BLaER1 (cell line): ENCODE data around the gene ZNF217.

Source experiments
- H3K27ac ChIP-seq: shearing (Covaris generic); formaldehyde crosslinking; 2 replicates; pipeline ENCODE4 v1.8.1; 2022
- H3K27me3 ChIP-seq: shearing (Covaris generic); formaldehyde crosslinking; 2 replicates; pipeline ENCODE4 v1.8.1; 2022
- H3K36me3 ChIP-seq: shearing (Covaris generic); formaldehyde crosslinking; 2 replicates; pipeline ENCODE4 v1.8.1; 2022
- H3K4me1 ChIP-seq: shearing (Covaris generic); formaldehyde crosslinking; 2 replicates; pipeline ENCODE4 v1.8.1; 2022
- H3K4me2 ChIP-seq: shearing (Covaris generic); formaldehyde crosslinking; 2 replicates; pipeline ENCODE4 v1.8.1; 2022
- H3K4me3 ChIP-seq: shearing (Covaris generic); formaldehyde crosslinking; 2 replicates; pipeline ENCODE4 v1.8.1; 2022
- H3K9ac ChIP-seq: shearing (Covaris generic); formaldehyde crosslinking; 2 replicates; pipeline ENCODE4 v1.8.1; 2022
- H3K9me3 ChIP-seq: shearing (Covaris generic); formaldehyde crosslinking; 2 replicates; pipeline ENCODE4 v1.8.1; 2022
- H4K20me1 ChIP-seq: shearing (Covaris generic); formaldehyde crosslinking; 2 replicates; pipeline ENCODE4 v1.8.1; 2022
- Cebpa-rat ChIP-seq: shearing (Covaris generic); IDR thresholded peaks from 2 replicates; pipeline ENCODE4 v1.8.1; 2022

ZNF217 gene

GRCh38 chr20:53575481-53576194 is 18.0 kb downstream of the ZNF217 start:
- Histone ChIP-seq H3K4me3 (no peak overlapping the region), H3K4me2 (peak overlapping the region; percentile 77), H3K36me3 (peaks cover 92% of the 10 kb centered on the region), H3K9ac (no peak overlapping the region; the same call in 1 of the 2 replicates), H3K27ac (peak overlapping the region; percentile 57), H4K20me1 (peaks cover 100% of the 10 kb centered on the region), H3K9me3 (no peaks in the 10 kb centered on the region), H3K27me3 (no peaks in the 10 kb centered on the region), H3K4me1 (peaks cover 69% of the 10 kb centered on the region)
- no peak for TF ChIP-seq Cebpa-rat

GRCh38 chr20:53574819-53575218 is 18.8 kb downstream of the ZNF217 start:
- Histone ChIP-seq H3K4me3 (peak overlapping the region; percentile 39; the same call in 1 of the 2 replicates), H3K4me2 (peak overlapping the region; percentile 77), H3K36me3 (peaks cover 92% of the 10 kb centered on the region), H3K4me1 (peaks cover 66% of the 10 kb centered on the region), H3K9ac (peak overlapping the region; percentile 52; the same call in 1 of the 2 replicates), H4K20me1 (peaks cover 100% of the 10 kb centered on the region), H3K27ac (peak overlapping the region; percentile 57), H3K27me3 (no peaks in the 10 kb centered on the region), H3K9me3 (no peaks in the 10 kb centered on the region)
- no peak for TF ChIP-seq Cebpa-rat

- peak overlapping the region; percentile 52; the same call in 1 of the 2 replicates for H3K9ac ChIP-seq
- H4K20me1 ChIP-seq: peaks cover 100% of the 10 kb centered on the region
- no peaks in the 10 kb centered on the region for H3K9me3 ChIP-seq
- peaks cover 92% of the 10 kb centered on the region for H3K36me3 ChIP-seq
- peak overlapping the region; percentile 39; the same call in 1 of the 2 replicates for H3K4me3 ChIP-seq
- peak overlapping the region; percentile 57 for H3K27ac ChIP-seq
- H3K27me3 ChIP-seq: no peaks in the 10 kb centered on the region
- peaks cover 66% of the 10 kb centered on the region for H3K4me1 ChIP-seq
- no peak for TF ChIP-seq Cebpa-rat
- H3K4me2 ChIP-seq: peak overlapping the region; percentile 77
These were observed 19.3 kb downstream of the ZNF217 start for GRCh38 chr20:53574259-53574789.

- H3K27me3 ChIP-seq: no peaks in the 10 kb centered on the region
- H4K20me1 ChIP-seq: peaks cover 97% of the 10 kb centered on the region
- 0 out of 2 replicates have a peak overlapping the region, but pooled peaks have one; percentile 14 for H3K27ac ChIP-seq
- peak overlapping the region; percentile 77 for H3K4me2 ChIP-seq
- H3K9ac ChIP-seq: no peak overlapping the region
- no peak overlapping the region for H3K4me3 ChIP-seq
- H3K9me3 ChIP-seq: no peaks in the 10 kb centered on the region
- H3K36me3 ChIP-seq: peaks cover 96% of the 10 kb centered on the region
- TF ChIP-seq Cebpa-rat: no peak
- peaks cover 48% of the 10 kb centered on the region for H3K4me1 ChIP-seq
These were observed 21.9 kb downstream of the ZNF217 start for GRCh38 chr20:53571555-53572286.

GRCh38 chr20:53570446-53571276 is 23.0 kb downstream of the ZNF217 start:
- Histone ChIP-seq H4K20me1 (peaks cover 97% of the 10 kb centered on the region), H3K36me3 (peaks cover 96% of the 10 kb centered on the region), H3K27ac (no peak overlapping the region), H3K4me3 (no peak overlapping the region), H3K9ac (no peak overlapping the region), H3K9me3 (no peaks in the 10 kb centered on the region), H3K4me1 (peaks cover 37% of the 10 kb centered on the region), H3K27me3 (no peaks in the 10 kb centered on the region), H3K4me2 (no peak overlapping the region)
- no peak for TF ChIP-seq Cebpa-rat

GRCh38 chr20:53569606-53570307 is 23.9 kb downstream of the ZNF217 start:
- Histone ChIP-seq H3K27ac (no peak overlapping the region), H3K36me3 (peaks cover 96% of the 10 kb centered on the region), H3K9me3 (no peaks in the 10 kb centered on the region), H3K9ac (no peak overlapping the region), H3K4me3 (no peak overlapping the region), H3K27me3 (no peaks in the 10 kb centered on the region), H4K20me1 (peaks cover 97% of the 10 kb centered on the region), H3K4me1 (peaks cover 28% of the 10 kb centered on the region), H3K4me2 (no peak overlapping the region)
- no peak for TF ChIP-seq Cebpa-rat

- no peak overlapping the region for H3K4me2 ChIP-seq
- no peak for TF ChIP-seq Cebpa-rat
- peaks cover 21% of the 10 kb centered on the region for H3K4me1 ChIP-seq
- no peak overlapping the region for H3K27ac ChIP-seq
- H3K9ac ChIP-seq: no peak overlapping the region
- no peaks in the 10 kb centered on the region for H3K9me3 ChIP-seq
- H3K36me3 ChIP-seq: peaks cover 95% of the 10 kb centered on the region
- no peaks in the 10 kb centered on the region for H3K27me3 ChIP-seq
- peaks cover 93% of the 10 kb centered on the region for H4K20me1 ChIP-seq
- H3K4me3 ChIP-seq: no peak overlapping the region
These were observed 24.6 kb downstream of the ZNF217 start for GRCh38 chr20:53569005-53569404.

- Histone ChIP-seq H3K27me3 (no peaks in the 10 kb centered on the region), H3K4me1 (peaks cover 14% of the 10 kb centered on the region), H3K4me2 (no peak overlapping the region), H3K9ac (no peak overlapping the region), H3K4me3 (no peak overlapping the region), H3K36me3 (peaks cover 92% of the 10 kb centered on the region), H3K27ac (no peak overlapping the region), H3K9me3 (no peaks in the 10 kb centered on the region), H4K20me1 (peaks cover 87% of the 10 kb centered on the region)
- TF ChIP-seq Cebpa-rat: no peak
These were observed 25.3 kb downstream of the ZNF217 start for GRCh38 chr20:53568351-53568750.
